NCI-H1105 (cell line): ENCODE results near the gene GNB4.

Experiments
- DNase-seq: peaks from one replicate; lab custom pipeline; 2025; lab: John Stamatoyannopoulos, UW

The GNB4 gene

GRCh38 chr3:179363332-179363731, 87.9 kb downstream of the GNB4 start:
- DNase-seq, result no peak

GRCh38 chr3:179355996-179356395, 95.3 kb downstream of the GNB4 start:
- no peak for DNase-seq

GRCh38 chr3:179348325-179349013, 102.8 kb downstream of the GNB4 start:
- no peak for DNase-seq

DNA sequence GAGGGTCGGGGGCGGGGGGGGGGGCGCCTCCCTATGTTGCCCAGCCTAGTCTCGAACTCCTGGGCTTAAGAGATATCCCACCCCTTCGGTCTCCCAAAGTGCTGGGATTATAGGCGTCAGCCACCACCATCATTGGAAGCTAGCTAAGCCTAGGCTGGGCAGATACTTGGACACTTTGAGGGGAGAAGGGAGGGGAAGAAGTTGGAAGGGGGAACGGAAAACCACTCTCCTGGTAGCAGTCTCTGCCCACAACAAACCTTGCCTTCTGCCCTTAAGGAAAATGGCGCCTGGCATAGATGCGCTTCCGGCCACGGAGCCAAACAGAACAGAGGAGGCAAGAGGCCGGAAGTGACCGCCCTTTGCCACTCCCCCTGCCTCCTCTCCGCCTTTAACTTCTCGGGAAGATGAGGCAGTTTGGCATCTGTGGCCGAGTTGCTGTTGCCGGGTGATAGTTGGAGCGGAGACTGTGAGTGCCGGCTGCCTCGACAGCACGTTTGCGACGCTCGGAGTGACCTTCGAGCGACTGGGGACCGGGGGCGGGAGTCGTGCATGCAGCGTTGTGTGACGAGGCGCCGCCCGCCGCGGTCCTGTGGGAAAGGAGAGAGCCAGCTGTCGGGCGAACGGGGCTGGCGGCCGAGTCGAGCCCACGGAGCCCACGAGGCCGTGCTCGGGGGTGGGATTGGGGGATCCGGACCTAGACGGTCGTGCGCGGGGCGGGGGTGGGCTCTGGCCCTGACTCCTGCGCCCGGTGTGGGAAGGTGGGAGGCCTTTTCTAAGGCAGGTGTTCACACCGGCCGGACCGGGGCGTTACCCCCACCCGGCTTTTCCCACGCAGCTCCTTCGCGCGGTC, 103.7 kb downstream of the GNB4 start, which contains the start of gene MFN1:
MFN1 (plus strand) TSS at position 365 of the 850 bp plus-strand sequence. CDS start 1,143 bp downstream, outside the sequence.
- DNase-seq, result peak; percentile 99
